Duodenal mucosa (tissue), 2 donors: ENCODE measurements around the gene ERMAP.

Experiments
- H3K27ac ChIP-seq: one replicate; pipeline ENCODE4 v1.7.0; 2013; ENCODE audit warnings: low read depth, low read length
- H3K27me3 ChIP-seq, 2 donors: one replicate each; pipeline ENCODE4 v1.7.0; 2013; ENCODE audit warnings: low read length in 2 of 2, control low read depth in 1 of 2; ENCODE audit not compliant: insufficient read depth in 2 of 2, control insufficient read depth in 1 of 2
- H3K36me3 ChIP-seq, 2 donors: one replicate each; pipeline ENCODE4 v1.7.0; 2013; ENCODE audit warnings: low read length in 2 of 2, control low read depth in 1 of 2; ENCODE audit not compliant: insufficient read depth in 2 of 2, control insufficient read depth in 1 of 2
- H3K4me1 ChIP-seq, 2 donors: one replicate each; pipeline ENCODE4 v1.7.0; 2013; ENCODE audit warnings: low read length in 2 of 2, control low read depth in 1 of 2; ENCODE audit not compliant: insufficient read depth in 2 of 2, control insufficient read depth in 1 of 2
- H3K4me3 ChIP-seq, 2 donors: one replicate each; pipeline ENCODE4 v1.7.0; 2013; ENCODE audit warnings: low read length in 2 of 2, low read depth in 1 of 2
- H3K9ac ChIP-seq, 2 donors: one replicate each; pipeline ENCODE4 v1.7.0; 2013; ENCODE audit warnings: low read length in 2 of 2, low read depth in 1 of 2
- H3K9me3 ChIP-seq, 2 donors: one replicate each; pipeline ENCODE4 v1.7.0; 2013; ENCODE audit warnings: low read length in 2 of 2, control low read depth in 1 of 2; ENCODE audit not compliant: control insufficient read depth in 1 of 2

ERMAP gene

GRCh38 chr1:42780176-42780575 lies 36.7 kb upstream of the ERMAP start:
- Histone ChIP-seq H3K9ac (no peak overlapping the region), H3K4me1 (peaks cover 0 to 4% of the 10 kb centered on the region in 2 donors), H3K36me3 (peaks cover 36 to 48% of the 10 kb centered on the region in 2 donors), H3K27ac (no peak overlapping the region), H3K9me3 (no peaks in the 10 kb centered on the region), H3K27me3 (no peaks in the 10 kb centered on the region), H3K4me3 (no peak overlapping the region)

- H3K36me3 ChIP-seq: peaks cover 15 to 21% of the 10 kb centered on the region in 2 donors
- H3K27ac ChIP-seq: no peak overlapping the region
- peaks cover 0 to 8% of the 10 kb centered on the region in 2 donors for H3K4me1 ChIP-seq
Measured at GRCh38 chr1:42783092-42783491, 33.8 kb upstream of the ERMAP start.

GRCh38 chr1:42784547-42784945 lies 32.4 kb upstream of the ERMAP start:
- Histone ChIP-seq H3K4me3 (peak overlapping the region in 1 of 2 donors; percentile 58), H3K36me3 (peaks cover 7 to 13% of the 10 kb centered on the region in 2 donors), H3K27ac (no peak overlapping the region), H3K27me3 (no peaks in the 10 kb centered on the region), H3K9me3 (no peaks in the 10 kb centered on the region), H3K9ac (no peak overlapping the region), H3K4me1 (peaks cover 0 to 8% of the 10 kb centered on the region in 2 donors)

More at GRCh38 chr1:42783092-42783491, 33.8 kb upstream of the ERMAP start:
- Histone ChIP-seq H3K4me3 (no peak overlapping the region), H3K27me3 (no peaks in the 10 kb centered on the region), H3K9me3 (no peaks in the 10 kb centered on the region), H3K9ac (no peak overlapping the region)

- H3K27ac ChIP-seq: no peak within 1 kb of the TSS
- peaks cover 4 to 11% of the 10 kb centered on the region in 2 donors for H3K36me3 ChIP-seq
- peak within 1 kb of the TSS in 1 of 2 donors; percentile 25 for H3K9ac ChIP-seq
- peaks cover 0 to 8% of the 10 kb centered on the region in 2 donors for H3K4me1 ChIP-seq
- H3K9me3 ChIP-seq: no peaks in the 10 kb centered on the region
- no peaks in the 10 kb centered on the region for H3K27me3 ChIP-seq
- peak within 1 kb of the TSS; percentile 58 to 60 for H3K4me3 ChIP-seq
Measured at GRCh38 chr1:42784946-42785693, 31.8 kb upstream of the ERMAP start, which contains the start of gene TMEM269. Gene TMEM269 (plus strand): TSS chr1:42784991. CDS start chr1:42789894, 4,903 bp downstream.

GRCh38 chr1:42786097-42786496 lies 30.8 kb upstream of the ERMAP start:
- peaks cover 0 to 8% of the 10 kb centered on the region in 2 donors for H3K4me1 ChIP-seq
- H3K27ac ChIP-seq: no peak overlapping the region
- peaks cover 4% of the 10 kb centered on the region in 2 donors for H3K36me3 ChIP-seq
- H3K9me3 ChIP-seq: no peaks in the 10 kb centered on the region
- H3K27me3 ChIP-seq: no peaks in the 10 kb centered on the region
- H3K9ac ChIP-seq: no peak overlapping the region
- no peak overlapping the region for H3K4me3 ChIP-seq

GRCh38 chr1:42788021-42788420 lies 28.9 kb upstream of the ERMAP start:
- Histone ChIP-seq H3K36me3 (no peaks in the 10 kb centered on the region), H3K4me1 (peaks cover 0 to 8% of the 10 kb centered on the region in 2 donors), H3K4me3 (no peak overlapping the region), H3K27ac (no peak overlapping the region), H3K9me3 (no peaks in the 10 kb centered on the region), H3K27me3 (no peaks in the 10 kb centered on the region), H3K9ac (no peak overlapping the region)

- no peak overlapping the region for H3K9ac ChIP-seq
- H3K4me3 ChIP-seq: no peak overlapping the region
- no peaks in the 10 kb centered on the region for H3K4me1 ChIP-seq
- H3K27ac ChIP-seq: no peak overlapping the region
- H3K36me3 ChIP-seq: no peaks in the 10 kb centered on the region
- no peaks in the 10 kb centered on the region for H3K27me3 ChIP-seq
- no peaks in the 10 kb centered on the region for H3K9me3 ChIP-seq
Measured at GRCh38 chr1:42793824-42794223, 23.1 kb upstream of the ERMAP start.

- Histone ChIP-seq H3K4me3 (no peak overlapping the region), H3K27ac (no peak overlapping the region), H3K36me3 (no peaks in the 10 kb centered on the region), H3K4me1 (no peaks in the 10 kb centered on the region), H3K9ac (no peak overlapping the region), H3K9me3 (no peaks in the 10 kb centered on the region), H3K27me3 (no peaks in the 10 kb centered on the region)
Measured at GRCh38 chr1:42797414-42797813, 19.5 kb upstream of the ERMAP start.

GRCh38 chr1:42797979-42798378 lies 18.9 kb upstream of the ERMAP start:
- no peaks in the 10 kb centered on the region for H3K4me1 ChIP-seq
- H3K27ac ChIP-seq: no peak overlapping the region
- no peaks in the 10 kb centered on the region for H3K9me3 ChIP-seq
- H3K36me3 ChIP-seq: no peaks in the 10 kb centered on the region
- H3K27me3 ChIP-seq: no peaks in the 10 kb centered on the region
- no peak overlapping the region for H3K9ac ChIP-seq
- H3K4me3 ChIP-seq: no peak overlapping the region

- Histone ChIP-seq H3K4me3 (no peak overlapping the region), H3K27me3 (no peaks in the 10 kb centered on the region), H3K27ac (no peak overlapping the region), H3K9me3 (no peaks in the 10 kb centered on the region), H3K4me1 (no peaks in the 10 kb centered on the region), H3K9ac (no peak overlapping the region), H3K36me3 (peaks cover 0 to 14% of the 10 kb centered on the region in 2 donors)
Measured at GRCh38 chr1:42801832-42802473, 15.0 kb upstream of the ERMAP start.
